ENCODE measurements around the gene CBFA2T3.

Gene CBFA2T3

GRCh38 chr16:88883117-88883895, 93.7 kb downstream of the CBFA2T3 start:
- no peak for DNase-seq (ENCODE audit: low read depth)
- no peak for TF ChIP-seq CTCF (conservative IDR thresholded peaks at IDR 0.05; ENCODE audit: low read depth, low read length)
- H3K4me3 ChIP-seq (ENCODE audit: low read depth, low read length), result no peak overlapping the region

- no peak for TF ChIP-seq CTCF (conservative IDR thresholded peaks at IDR 0.05; ENCODE audit: low read depth, low read length)
- no peak overlapping the region for H3K4me3 ChIP-seq (ENCODE audit: low read depth, low read length)
- DNase-seq (ENCODE audit: low read depth), result no peak
These were observed 94.5 kb downstream of the CBFA2T3 start for GRCh38 chr16:88882358-88883030.

GRCh38 chr16:88881675-88882357, 95.2 kb downstream of the CBFA2T3 start:
- TF ChIP-seq CTCF (conservative IDR thresholded peaks at IDR 0.05; ENCODE audit: low read depth, low read length), result no peak
- DNase-seq (ENCODE audit: low read depth), result no peak
- no peak overlapping the region for H3K4me3 ChIP-seq (ENCODE audit: low read depth, low read length)

- DNase-seq (ENCODE audit: low read depth), result peak; percentile 6
- H3K4me3 ChIP-seq (ENCODE audit: low read depth, low read length), result no peak overlapping the region
- TF ChIP-seq CTCF (conservative IDR thresholded peaks at IDR 0.05; ENCODE audit: low read depth, low read length), result no peak
These were observed 95.9 kb downstream of the CBFA2T3 start for GRCh38 chr16:88881007-88881615.

GRCh38 chr16:88880226-88881006, 96.6 kb downstream of the CBFA2T3 start:
- no peak for DNase-seq (ENCODE audit: low read depth)
- no peak overlapping the region for H3K4me3 ChIP-seq (ENCODE audit: low read depth, low read length)
- no peak for TF ChIP-seq CTCF (conservative IDR thresholded peaks at IDR 0.05; ENCODE audit: low read depth, low read length)

GRCh38 chr16:88879788-88880055, 97.3 kb downstream of the CBFA2T3 start:
- no peak overlapping the region for H3K4me3 ChIP-seq (ENCODE audit: low read depth, low read length)
- DNase-seq (ENCODE audit: low read depth), result no peak
- TF ChIP-seq CTCF (conservative IDR thresholded peaks at IDR 0.05; ENCODE audit: low read depth, low read length), result no peak
